ENCODE measurements around the gene AIF1L. TPM values are rescaled to one million over a fixed set of nuclear protein-coding genes. Genes with fewer than 3 reads are reported as not detected.

The AIF1L gene
- total and polyA plus RNA-seq, 2 of the 13 experiments (the other 11 are each of a cell fraction or from before 2014, with no cell fraction given), result 12.4 to 36.5 TPM

GRCh38 chr9:131121346-131121745, 25.0 kb downstream of the AIF1L start:
- POLR2A ChIA-PET, result interaction anchor here (0.6 to 1.7 kb wide), 2 partner anchors 22 to 1133 kb away, joined by 3 to 6 read pairs; no protein-coding TSS in a partner anchor
- FAIRE-seq, result peak; percentile 74
- TF ChIP-seq GATAD2A (CRISPR knock-in tag; IDR thresholded peaks at IDR 0.05) (no peak), MAFG (CRISPR knock-in tag; IDR thresholded peaks at IDR 0.05) (no peak), SCMH1 (CRISPR knock-in tag; IDR thresholded peaks at IDR 0.05; ENCODE audit: borderline replicate concordance) (no peak), SP5 (CRISPR knock-in tag; IDR thresholded peaks at IDR 0.05; ENCODE audit: borderline replicate concordance, low read depth) (peak; percentile 56; the same call in 1 of the 2 replicates), ATM (IDR thresholded peaks at IDR 0.05; ENCODE audit: borderline replicate concordance) (no peak), ZNF761 (CRISPR knock-in tag; conservative IDR thresholded peaks at IDR 0.05) (no peak), CREB1 (IDR thresholded peaks at IDR 0.05) (no peak), CREB1 (CRISPR knock-in tag; IDR thresholded peaks at IDR 0.05) (no peak), REPIN1 (CRISPR knock-in tag; IDR thresholded peaks at IDR 0.05; ENCODE audit: borderline replicate concordance, low read depth) (0 out of 2 replicates have a peak, but pooled peaks have one; percentile 5), AGO1 (IDR thresholded peaks at IDR 0.05; ENCODE audit: low read depth, low read length, poor library complexity, severe bottlenecking) (no peak), ZNF484 (CRISPR knock-in tag; IDR thresholded peaks at IDR 0.05; ENCODE audit: borderline replicate concordance, low read depth) (no peak), ZSCAN25 (CRISPR knock-in tag; IDR thresholded peaks at IDR 0.05) (no peak), HNF4A (CRISPR knock-in tag; IDR thresholded peaks at IDR 0.05) (peak; percentile 25; the same call in 1 of the 2 replicates), RFX3 (CRISPR knock-in tag; IDR thresholded peaks at IDR 0.05) (no peak), ZNF747 (CRISPR knock-in tag; IDR thresholded peaks at IDR 0.05; ENCODE audit: borderline replicate concordance) (no peak), MIER3 (CRISPR knock-in tag; IDR thresholded peaks at IDR 0.05; ENCODE audit: borderline replicate concordance) (no peak), MAFF (IDR thresholded peaks at IDR 0.05; ENCODE audit: low read depth, low read length) (no peak), NR2F1 (CRISPR knock-in tag; IDR thresholded peaks at IDR 0.05) (no peak), PITX1 (CRISPR knock-in tag; IDR thresholded peaks at IDR 0.05) (peak; percentile 59; the same call in 1 of the 2 replicates), BCL6 (CRISPR knock-in tag; IDR thresholded peaks at IDR 0.05) (0 out of 2 replicates have a peak, but pooled peaks have one; percentile 27), ARHGAP35 (CRISPR knock-in tag; IDR thresholded peaks at IDR 0.05; ENCODE audit: borderline replicate concordance) (no peak), ZNF567 (CRISPR knock-in tag; IDR thresholded peaks at IDR 0.05; ENCODE audit: borderline replicate concordance) (no peak), ZNF766 (CRISPR knock-in tag; IDR thresholded peaks at IDR 0.05; ENCODE audit: borderline replicate concordance) (no peak), GTF2F1 (IDR thresholded peaks at IDR 0.05; ENCODE audit: low read length) (no peak), ZNF160 (CRISPR knock-in tag; IDR thresholded peaks at IDR 0.05) (no peak), NCOA2 (CRISPR knock-in tag; IDR thresholded peaks at IDR 0.05) (peak; percentile 16; the same call in 1 of the 2 replicates), SYNCRIP (IDR thresholded peaks at IDR 0.05; ENCODE audit: insufficient read depth, low read depth, low read length) (no peak)

More at GRCh38 chr9:131121346-131121745, 25.0 kb downstream of the AIF1L start:
- Histone ChIP-seq H3K9ac (ENCODE audit: insufficient read depth, low read depth, low read length) (0 out of 2 replicates have a peak overlapping the region, but pooled peaks have one; percentile 39), H3K4me3 (replicated peaks in 1 of 3; ENCODE audit: insufficient read depth in 1 of 3, low read depth in 2 of 3, low read length in 3 of 3) (no peak overlapping the region), H4K20me1 (ENCODE audit: insufficient read depth, low read length) (no peaks in the 10 kb centered on the region), H3K4me2 (ENCODE audit: low read depth, low read length) (peak overlapping the region; percentile 57; the same call in 1 of the 2 replicates), H3K36me3 (replicated peaks in 1 of 2; ENCODE audit: control insufficient read depth in 1 of 2, insufficient read depth in 2 of 2, low read length in 2 of 2) (0 out of 5 replicates have a peak, but pooled peaks cover 1 to 5% of the 10 kb centered on the region in 2 experiments), H2AFZ (ENCODE audit: low read length) (no peak overlapping the region), H3K9me3 (ENCODE audit: low read length) (no peaks in the 10 kb centered on the region), H3K27ac (ENCODE audit: extremely low read length, insufficient read depth, low read length) (peak overlapping the region; percentile 91), H3K79me2 (ENCODE audit: insufficient read depth, low read length) (peaks cover 9% of the 10 kb centered on the region), H3K27me3 (ENCODE audit: control insufficient read depth in 1 of 2, insufficient read depth in 2 of 2, low read length in 2 of 2) (peaks cover 0 to 9% of the 10 kb centered on the region in 2 experiments; a peak in 2 of 5 replicates), H3K4me1 (ENCODE audit: insufficient read depth, low read length) (peaks cover 44% of the 10 kb centered on the region)
- in situ Hi-C loops (cut with HindIII; ENCODE audit: extremely low pct_ligation_motif_present, low pct_unique_long_range_greater_than_20kb), result no loop called here
- CTCF ChIA-PET (ENCODE audit: low intra/inter-chr PET ratio, low total read pairs), result no interaction called here
- no peak for DNase-seq (ENCODE audit: low spot score)
- ATAC-seq, result no peak
- intact Hi-C loops (cut with micrococcal nuclease; ENCODE audit: unreplicated experiment), result no loop called here
- no TSS peak for BruUV-seq (replicated peaks)
- 39% methylated on average over 2 of the region's 2 CpGs for WGBS (ENCODE audit: low lambda C conversion rate)
